HepG2 (cell line): ENCODE measurements around the gene DDX19B. TPM values are rescaled to one million over a fixed set of nuclear protein-coding genes. Genes with fewer than 3 reads are reported as not detected.
A peak's percentile ranks its signal among the peaks of the same experiment; 100 is the strongest.

Source experiments
- ATAC-seq: fragments of 200-7000 bp; cut with Tn5 transposase; 3 replicates; pipeline ENCODE4 v1.9.1; 2020; ENCODE audit warnings: mild to moderate bottlenecking, moderate library complexity
- BruUV-seq: library from RNA; stranded (reverse); fragments of 400-500 nt; replicated peaks from 2 replicates; lab custom pipeline; 2021; lab: Mats Ljungman, UMichigan
- CTCF ChIA-PET: fragments of 300-600 bp; formaldehyde crosslinking; extraction: SDS; loops from one replicate; lab custom pipeline; 2021; ENCODE audit warnings: low total read pairs, inconsistent platforms, low intra/inter-chr PET ratio; lab: Yijun Ruan, JAX
- POLR2A ChIA-PET: fragments of 350-600 bp; sonication (Branson Sonifier 250); formaldehyde crosslinking; loops from one replicate; lab custom pipeline; 2020; ENCODE audit warnings: antibody characterized with exemption, inconsistent platforms; lab: Yijun Ruan, JAX
- DNase-seq: peaks from one replicate; pipeline ENCODE4 v3.0.0-alpha.2; 2015; ENCODE audit warnings: low spot score
- FAIRE-seq: peaks from 3 replicates; lab custom pipeline; 2011; peaks lifted over from hg19 to GRCh38; lab: Jason Lieb, UNC
- H2AFZ ChIP-seq: one replicate; pipeline ENCODE4 v1.6.1; 2011; ENCODE audit warnings: low read length, inconsistent platforms
- H3K27ac ChIP-seq: fragments of 300-600 bp; 3 replicates; pipeline ENCODE4 v1.8.0; 2011; ENCODE audit warnings: mixed run types, mild to moderate bottlenecking, mixed read lengths, low read length, inconsistent platforms; ENCODE audit not compliant: insufficient read depth; ENCODE audit errors: extremely low read length
- H3K27me3 ChIP-seq, 2 experiments: fragments of 200-600 bp in 1 of 2; 2 replicates in 1 of 2; 3 replicates in 1 of 2; pipeline versions ENCODE4 v1.6.0 to v1.8.0; 2011; ENCODE audit warnings: low read length in 2 of 2, mild to moderate bottlenecking in 2 of 2, moderate library complexity in 2 of 2, inconsistent platforms in 1 of 2; ENCODE audit not compliant: insufficient read depth in 2 of 2, control insufficient read depth in 1 of 2
- H3K36me3 ChIP-seq, 2 experiments: fragments of 200-600 bp in 1 of 2; replicated peaks in 1 of 2; 2 replicates in 1 of 2; 3 replicates in 1 of 2; pipeline versions ENCODE4 v1.5.1 to v1.8.0; 2011; ENCODE audit warnings: low read length in 2 of 2, inconsistent platforms in 1 of 2; ENCODE audit not compliant: insufficient read depth in 2 of 2, control insufficient read depth in 1 of 2
- H3K4me1 ChIP-seq: 2 replicates; pipeline ENCODE4 v1.5.1; 2012; ENCODE audit warnings: low read length, inconsistent platforms; ENCODE audit not compliant: insufficient read depth
- H3K4me2 ChIP-seq: 2 replicates; pipeline ENCODE4 v1.6.0; 2011; ENCODE audit warnings: low read depth, low read length, inconsistent platforms
- H3K4me3 ChIP-seq, 3 experiments: fragments of 200-600 bp in 1 of 3; sonication (generic), shearing (Covaris generic) in 1 of 3; replicated peaks in 1 of 3; 2 replicates each; pipeline ENCODE4 v1.5.1; 2011 to 2016; ENCODE audit warnings: low read length in 3 of 3, inconsistent platforms in 2 of 3, low read depth in 2 of 3, mild to moderate bottlenecking in 2 of 3, control low read depth in 1 of 3, mixed read lengths in 1 of 3; ENCODE audit not compliant: insufficient read depth in 1 of 3
- H3K79me2 ChIP-seq: one replicate; pipeline ENCODE4 v1.6.1; 2011; ENCODE audit warnings: low read length, inconsistent platforms; ENCODE audit not compliant: insufficient read depth
- H3K9ac ChIP-seq: 2 replicates; pipeline ENCODE4 v1.6.0; 2011; ENCODE audit warnings: mild to moderate bottlenecking, low read depth, low read length, inconsistent platforms; ENCODE audit not compliant: insufficient read depth
- H3K9me3 ChIP-seq: 2 replicates; pipeline ENCODE4 v1.5.1; 2012; ENCODE audit warnings: mild to moderate bottlenecking, low read length
- H4K20me1 ChIP-seq: 2 replicates; pipeline ENCODE4 v1.6.0; 2011; ENCODE audit warnings: inconsistent platforms, mild to moderate bottlenecking, low read length, moderate library complexity; ENCODE audit not compliant: insufficient read depth
- ERF ChIP-seq: IDR thresholded peaks from 2 replicates; pipeline ENCODE4 v1.6.1; 2018; ENCODE audit warnings: missing biosample characterization, missing genetic modification reagents
- HMGA1 ChIP-seq: sonication (generic); formaldehyde crosslinking; conservative IDR thresholded peaks from 2 replicates; pipeline ENCODE4 v1.4.0; 2020; ENCODE audit warnings: missing genetic modification reagents
- HNF1B ChIP-seq: sonication (generic); formaldehyde crosslinking; IDR thresholded peaks from 2 replicates; pipeline ENCODE4 v1.5.1; 2020; ENCODE audit warnings: mild to moderate bottlenecking, moderate library complexity, missing genetic modification reagents
- HNRNPK ChIP-seq: fragments of 200-400 bp; formaldehyde crosslinking; IDR thresholded peaks from 2 replicates; pipeline ENCODE4 v1.6.1; 2018; ENCODE audit warnings: low read length, low read depth, moderate library complexity, mild to moderate bottlenecking; ENCODE audit not compliant: poor library complexity, severe bottlenecking
- KDM5A ChIP-seq: fragments of 200-600 bp; sonication (generic); IDR thresholded peaks from 2 replicates; pipeline ENCODE4 v1.7.0; 2018; ENCODE audit warnings: antibody characterized with exemption, mild to moderate bottlenecking, low read length, borderline replicate concordance
- MIER3 ChIP-seq: IDR thresholded peaks from 2 replicates; pipeline ENCODE4 v1.6.1; 2016; ENCODE audit warnings: missing compliant biosample characterization, borderline replicate concordance
- ZBTB10 ChIP-seq: sonication (generic); formaldehyde crosslinking; IDR thresholded peaks from 2 replicates; pipeline ENCODE4 v1.4.0; 2020; ENCODE audit warnings: missing genetic modification reagents, borderline replicate concordance
- ZBTB46 ChIP-seq: sonication (generic); formaldehyde crosslinking; IDR thresholded peaks from 2 replicates; pipeline ENCODE4 v1.4.0; 2020; ENCODE audit warnings: mild to moderate bottlenecking, missing genetic modification reagents, borderline replicate concordance
- ZNF234 ChIP-seq: sonication (generic); formaldehyde crosslinking; conservative IDR thresholded peaks from 2 replicates; pipeline ENCODE4 v1.5.1; 2020; ENCODE audit warnings: mild to moderate bottlenecking, missing genetic modification reagents
- ZNF577 ChIP-seq: sonication (generic); formaldehyde crosslinking; IDR thresholded peaks from 2 replicates; pipeline ENCODE4 v1.4.0; 2020; ENCODE audit warnings: mild to moderate bottlenecking, low read depth, missing genetic modification reagents, borderline replicate concordance
- ZNF775 ChIP-seq: sonication (generic); formaldehyde crosslinking; IDR thresholded peaks from 2 replicates; pipeline ENCODE4 v1.4.0; 2020; ENCODE audit warnings: missing genetic modification reagents, mild to moderate bottlenecking, moderate library complexity, borderline replicate concordance
- ZSCAN20 ChIP-seq: sonication (generic); formaldehyde crosslinking; IDR thresholded peaks from 2 replicates; pipeline ENCODE4 v1.4.0; 2020; ENCODE audit warnings: missing genetic modification reagents, mild to moderate bottlenecking, borderline replicate concordance
- WGBS: methylation state at CpG from one replicate; pipeline ENCODE4 v1.1.6; 2017; ENCODE audit warnings: low lambda C conversion rate; 5-methylcytosine and 5-hydroxymethylcytosine counted together
- in situ Hi-C: cut with HindIII; loops from 2 replicates; pipeline ENCODE4 v1.10.0; 2017; ENCODE audit warnings: low pct_unique_long_range_greater_than_20kb; ENCODE audit not compliant: extremely low pct_ligation_motif_present
- intact Hi-C: fragments of 100-400 bp; cut with micrococcal nuclease; formaldehyde crosslinking; loops from one replicate; pipeline ENCODE4 v1.10.0; 2022; ENCODE audit not compliant: unreplicated experiment
- polyA plus RNA-seq, 8 experiments: library from polyadenylated mRNA; depleted of rRNA in 3 of 8; stranded (reverse) in 7 of 8; unstranded in 1 of 8; fragments of >200 nt; fragmentation: Illumina TruSeq in 4 of 8; extraction: Trizol in 4 of 8; gene quantifications; 2 replicates each; pipeline versions ENCODE4 v1.2.1 to v1.2.3, GENCODE V29; 2011 to 2016; ENCODE audit warnings: low read depth in 4 of 8, missing spikeins in 1 of 8, mixed read lengths in 1 of 8; ENCODE audit not compliant: insufficient read depth in 1 of 8
- total RNA-seq, 5 experiments: library from RNA; depleted of rRNA; stranded (reverse); fragments of >200 nt; fragmentation: Illumina TruSeq; extraction: Trizol; gene quantifications; 2 replicates each; pipeline ENCODE4 v1.2.3, GENCODE V29; 2016; ENCODE audit warnings: low read depth in 1 of 5
- TF ChIP-seq, protein P1 (sequence below): IDR thresholded peaks from 2 replicates; pipeline ENCODE4 v1.6.1; 2016; ENCODE audit warnings: control low read depth

The DDX19B gene
- total and polyA plus RNA-seq, 2 of the 13 experiments (the other 11 are each of a cell fraction or from before 2014, with no cell fraction given), result 36.2 to 40.0 TPM

GRCh38 chr16:70251629-70252354 lies 47.2 kb upstream of the DDX19B start, which contains the start of gene EXOSC6:
TSS of gene EXOSC6 (minus strand) at chr16:70251940. CDS start at chr16:70251900, 40 bp downstream.
- Histone ChIP-seq H2AFZ (no peak within 1 kb of the TSS), H3K4me3 (peak within 1 kb of the TSS; percentile 69 to 83 (median 81)), H3K79me2 (peaks cover 19% of the 10 kb centered on the region), H3K9me3 (no peaks in the 10 kb centered on the region), H3K36me3 (peaks cover 32 to 47% of the 10 kb centered on the region in 2 experiments), H3K9ac (peak within 1 kb of the TSS; percentile 86), H3K4me2 (peak within 1 kb of the TSS; percentile 89), H3K4me1 (peaks cover 49% of the 10 kb centered on the region), H4K20me1 (peaks cover 24% of the 10 kb centered on the region), H3K27ac (peak within 1 kb of the TSS; percentile 90), H3K27me3 (no peaks in the 10 kb centered on the region)
- ChIA-PET CTCF (interaction anchor here (1.3 kb wide), 1 partner anchor 87 kb away, joined by 4 read pairs; no protein-coding TSS in a partner anchor), POLR2A (interaction anchor here (0.7 to 2.5 kb wide), 12 partner anchors 10 to 129 kb away, joined by 3 to 33 read pairs (median 4); partner anchors contain the start of genes AARS1 and DDX19A)
- FAIRE-seq, result no peak
- intact Hi-C loops (loop anchor here (5.0 kb wide), 1 partner anchor 99 kb away; no protein-coding TSS in a partner anchor), in situ Hi-C loops (loop anchor here (10.0 kb wide), 1 partner anchor 87 kb away; no protein-coding TSS in a partner anchor)
- WGBS, result 20% methylated on average over 6 of the region's 65 CpGs
- peak; percentile 92 for DNase-seq
- no TSS peak for BruUV-seq
- peak; percentile 88 for ATAC-seq
- TF ChIP-seq ZNF234 (CRISPR knock-in tag), result 0 out of 2 replicates have a peak, but pooled peaks have one; percentile 50
- TF ChIP-seq, protein P1, sequence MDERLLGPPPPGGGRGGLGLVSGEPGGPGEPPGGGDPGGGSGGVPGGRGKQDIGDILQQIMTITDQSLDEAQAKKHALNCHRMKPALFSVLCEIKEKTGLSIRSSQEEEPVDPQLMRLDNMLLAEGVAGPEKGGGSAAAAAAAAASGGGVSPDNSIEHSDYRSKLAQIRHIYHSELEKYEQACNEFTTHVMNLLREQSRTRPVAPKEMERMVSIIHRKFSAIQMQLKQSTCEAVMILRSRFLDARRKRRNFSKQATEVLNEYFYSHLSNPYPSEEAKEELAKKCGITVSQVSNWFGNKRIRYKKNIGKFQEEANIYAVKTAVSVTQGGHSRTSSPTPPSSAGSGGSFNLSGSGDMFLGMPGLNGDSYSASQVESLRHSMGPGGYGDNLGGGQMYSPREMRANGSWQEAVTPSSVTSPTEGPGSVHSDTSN, result no peak
- no peak; the same call in 1 of the 2 replicates for TF ChIP-seq KDM5A
- TF ChIP-seq HNF1B (CRISPR knock-in tag), result peak; percentile 95
- no peak for TF ChIP-seq HMGA1
- peak; percentile 86; the same call in 1 of the 2 replicates for TF ChIP-seq ZBTB46 (CRISPR knock-in tag)
- no peak for TF ChIP-seq ZSCAN20 (CRISPR knock-in tag)
- TF ChIP-seq MIER3, result peak; percentile 83; the same call in 1 of the 2 replicates
- peak; percentile 15; the same call in 1 of the 2 replicates for TF ChIP-seq ZBTB10
- peak; percentile 47 for TF ChIP-seq HNRNPK
- no peak; the same call in 1 of the 2 replicates for TF ChIP-seq ZNF775 (CRISPR knock-in tag)
- TF ChIP-seq ERF (CRISPR knock-in tag), result peak; percentile 98
- TF ChIP-seq ZNF577, result 0 out of 2 replicates have a peak, but pooled peaks have one; percentile 88
